B cell (primary cell): ENCODE measurements around the gene NPTXR.

Experiments
- CTCF ChIP-seq: fragments of 200-600 bp; IDR thresholded peaks from one replicate; pipeline ENCODE4 v1.8.0; 2022; ENCODE audit warnings: antibody characterized with exemption, mild to moderate bottlenecking
- EZH2 ChIP-seq: IDR thresholded peaks from 2 replicates; pipeline ENCODE4 v1.6.1; 2012; ENCODE audit warnings: borderline replicate concordance, low read depth, mild to moderate bottlenecking, moderate library complexity, low read length; ENCODE audit not compliant: insufficient read depth, poor library complexity, severe bottlenecking

- TF ChIP-seq EZH2 (no peak), CTCF (no peak)
These were observed 22.2 kb upstream of the NPTXR start for GRCh38 chr22:38866024-38866398.
